GM19452 (cell line): ENCODE results near the gene UBR2.
"Not testable (repeated sequence)": the region's sequence is repeated elsewhere in the genome, so short reads cannot be mapped to it uniquely, and the experiment has no call there.

Experiments
- ATAC-seq: cut with Tn5 transposase; IDR thresholded peaks from one replicate; pipeline ENCODE4 v1.9.1; 2021; ENCODE audit not compliant: unreplicated experiment

UBR2 gene

GRCh38 chr6:42552380-42552779 is 11.4 kb upstream of the UBR2 start:
- ATAC-seq: no peak

GRCh38 chr6:42555477-42556457 is 8.1 kb upstream of the UBR2 start:
- no peak for ATAC-seq

GRCh38 chr6:42556462-42556861 is 7.4 kb upstream of the UBR2 start:
- ATAC-seq: no peak

GRCh38 chr6:42559276-42559675 is 4.6 kb upstream of the UBR2 start:
- ATAC-seq: not testable (repeated sequence)

- no peak for ATAC-seq
These were observed 1.8 kb upstream of the UBR2 start for GRCh38 chr6:42561986-42562385.

GRCh38 chr6:42562788-42563405 is 932 bp upstream of the UBR2 start:
- no peak for ATAC-seq

- ATAC-seq: no peak
These were observed 637 bp downstream of the UBR2 start for GRCh38 chr6:42564506-42564825.

GRCh38 chr6:42565823-42566613 is 2.2 kb downstream of the UBR2 start:
- ATAC-seq: no peak

GRCh38 chr6:42566614-42567208 is 2.9 kb downstream of the UBR2 start:
- no peak for ATAC-seq

- not testable (repeated sequence) for ATAC-seq
These were observed 3.4 kb downstream of the UBR2 start for GRCh38 chr6:42567237-42567636.

- no peak for ATAC-seq
These were observed 5.5 kb downstream of the UBR2 start for GRCh38 chr6:42569102-42570028.

- peak; percentile 21 for ATAC-seq
These were observed 7.9 kb downstream of the UBR2 start for GRCh38 chr6:42571611-42572342.

GRCh38 chr6:42572523-42572922 is 8.7 kb downstream of the UBR2 start:
- peak; percentile 86 for ATAC-seq

- ATAC-seq: not testable (repeated sequence)
These were observed 12.7 kb downstream of the UBR2 start for GRCh38 chr6:42576538-42576937.

GRCh38 chr6:42598300-42598699 is 34.5 kb downstream of the UBR2 start:
- no peak for ATAC-seq

- no peak for ATAC-seq
These were observed 35.7 kb downstream of the UBR2 start for GRCh38 chr6:42599558-42599957.

GRCh38 chr6:42604150-42604549 is 40.3 kb downstream of the UBR2 start:
- ATAC-seq: no peak

GRCh38 chr6:42604699-42605098 is 40.9 kb downstream of the UBR2 start:
- ATAC-seq: not testable (repeated sequence)

- no peak for ATAC-seq
These were observed 46.6 kb downstream of the UBR2 start for GRCh38 chr6:42610416-42610815.
